Activated naive CD8-positive, alpha-beta T cell treated with anti-CD3 and anti-CD28 coated beads, Interleukin-2, amount 10 ng/mL, durations not matched to agents 7 days and 5 days (primary cell): ENCODE results near the gene CAPN14. TPM values are rescaled to one million over a fixed set of nuclear protein-coding genes. Genes with fewer than 3 reads are reported as not detected.
A peak's percentile ranks its signal among the peaks of the same experiment; 100 is the strongest.
"Not testable (repeated sequence)": the region's sequence is repeated elsewhere in the genome, so short reads cannot be mapped to it uniquely, and the experiment has no call there.

Experiments used
- ATAC-seq: fragments of 150-1000 bp; cut with Tn5 transposase; one replicate; pipeline ENCODE4 v1.10.0; 2021; ENCODE audit warnings: low read depth, moderate library complexity
- POLR2A ChIA-PET: fragments of 350-600 bp; sonication (Branson Sonifier 250); formaldehyde crosslinking; loops from one replicate; lab custom pipeline; 2021; ENCODE audit warnings: antibody characterized with exemption; lab: Charles Lee
- DNase-seq: peaks from one replicate; pipeline ENCODE4 v3.0.0; 2021
- H3K27ac Mint-ChIP-seq: one replicate; pipeline ENCODE4 v1.8.0; 2022; ENCODE audit warnings: mild to moderate bottlenecking, mixed read lengths
- H3K27me3 Mint-ChIP-seq: one replicate; pipeline ENCODE4 v1.8.0; 2022; ENCODE audit warnings: mild to moderate bottlenecking, moderate library complexity, mixed read lengths
- H3K36me3 Mint-ChIP-seq: one replicate; pipeline ENCODE4 v1.8.0; 2021; ENCODE audit warnings: mild to moderate bottlenecking, mixed read lengths
- H3K4me1 Mint-ChIP-seq: one replicate; pipeline ENCODE4 v1.8.0; 2021; ENCODE audit warnings: mixed read lengths
- H3K4me3 Mint-ChIP-seq: one replicate; pipeline ENCODE4 v1.8.0; 2022; ENCODE audit warnings: mild to moderate bottlenecking, moderate library complexity, mixed read lengths
- H3K9me3 Mint-ChIP-seq: one replicate; pipeline ENCODE4 v1.8.0; 2021; ENCODE audit warnings: mixed read lengths
- total RNA-seq, 2 experiments: library from RNA; stranded (reverse); gene quantifications; one replicate each; pipeline ENCODE4 v1.2.3, GENCODE V29; 2021

Gene CAPN14
- total RNA-seq, 2 experiments from 2014 or later, result 0.17 to 0.28 TPM

DNA sequence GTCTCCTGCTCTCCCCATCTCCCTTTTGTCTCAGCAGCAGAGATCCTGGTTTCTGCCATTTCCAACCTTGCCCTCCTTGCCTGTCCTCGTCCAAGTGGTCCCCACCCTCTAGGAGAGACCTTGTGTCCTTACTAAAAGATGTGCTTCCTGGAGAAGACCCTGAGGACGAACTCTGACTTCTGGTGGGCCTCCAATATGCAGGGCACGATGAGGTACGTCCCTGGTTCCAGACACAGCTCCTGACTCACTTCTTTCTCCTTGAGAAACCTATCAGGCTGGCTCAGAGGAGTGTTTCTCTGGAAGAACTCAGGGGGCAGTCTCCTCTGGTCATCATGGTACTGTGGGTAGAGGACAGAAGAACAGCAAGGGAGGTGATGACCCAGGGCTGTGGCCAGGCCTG is 28.2 kb downstream of the CAPN14 start:
- POLR2A ChIA-PET, result no interaction called here
- DNase-seq, result no peak
- no peaks in the 10 kb centered on the region for H3K4me1 Mint-ChIP-seq
- H3K4me3 Mint-ChIP-seq, result no peak overlapping the region
- no peak overlapping the region for H3K27ac Mint-ChIP-seq
- H3K27me3 Mint-ChIP-seq, result peaks cover 8% of the 10 kb centered on the region
- H3K9me3 Mint-ChIP-seq, result no peaks in the 10 kb centered on the region
- H3K36me3 Mint-ChIP-seq, result no peaks in the 10 kb centered on the region
- ATAC-seq, result no peak

DNA sequence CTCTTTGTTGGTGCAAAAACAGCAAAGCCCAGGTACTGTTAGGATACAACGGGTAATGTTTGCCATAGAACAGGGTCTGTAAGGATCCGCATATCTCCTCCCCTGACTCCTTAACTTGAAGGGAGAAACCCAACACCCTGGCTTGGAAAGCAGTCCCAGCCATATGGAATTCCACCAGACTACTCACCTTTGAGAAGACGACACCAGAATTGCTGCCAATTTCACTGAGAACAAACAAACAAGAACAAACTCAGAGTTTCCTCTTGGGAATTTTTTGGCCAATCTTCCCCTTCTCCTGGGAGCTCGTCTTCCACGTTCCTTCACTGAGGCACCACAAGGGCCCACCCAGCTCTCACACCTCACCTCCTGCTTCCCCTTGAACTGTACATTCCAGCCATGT is 29.2 kb downstream of the CAPN14 start:
- no peak for ATAC-seq
- Mint-ChIP-seq H3K9me3 (no peaks in the 10 kb centered on the region), H3K27ac (no peak overlapping the region), H3K27me3 (peaks cover 8% of the 10 kb centered on the region), H3K4me1 (no peaks in the 10 kb centered on the region), H3K4me3 (no peak overlapping the region), H3K36me3 (no peaks in the 10 kb centered on the region)
- POLR2A ChIA-PET, result no interaction called here
- no peak for DNase-seq

DNA sequence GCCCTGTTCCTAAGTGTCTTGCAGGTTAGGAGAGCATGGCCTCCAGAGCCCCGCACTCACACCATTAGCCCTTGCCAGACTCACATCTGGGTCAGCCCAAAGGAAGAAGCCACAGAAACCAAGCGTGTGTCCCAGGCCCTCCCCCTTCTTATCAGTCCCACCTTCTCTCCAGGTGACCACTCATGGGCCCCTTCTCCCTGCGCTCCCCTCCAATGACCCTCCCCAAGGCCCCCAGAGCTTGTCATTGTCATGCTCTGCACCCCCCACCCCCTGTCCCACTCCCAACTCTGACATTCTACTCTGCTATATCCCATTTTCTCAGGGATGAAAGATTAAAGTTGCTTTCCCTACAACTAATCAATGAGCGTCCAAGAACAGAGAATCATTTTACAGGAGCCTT is 30.1 kb downstream of the CAPN14 start:
- no peak for ATAC-seq
- Mint-ChIP-seq H3K4me3 (no peak overlapping the region), H3K36me3 (no peaks in the 10 kb centered on the region), H3K27ac (no peak overlapping the region), H3K4me1 (no peaks in the 10 kb centered on the region), H3K9me3 (no peaks in the 10 kb centered on the region), H3K27me3 (peaks cover 8% of the 10 kb centered on the region)
- no peak for DNase-seq
- POLR2A ChIA-PET, result interaction anchor here (0.6 kb wide), 1 partner anchor 948 kb away, joined by 3 read pairs; no protein-coding TSS in a partner anchor

DNA sequence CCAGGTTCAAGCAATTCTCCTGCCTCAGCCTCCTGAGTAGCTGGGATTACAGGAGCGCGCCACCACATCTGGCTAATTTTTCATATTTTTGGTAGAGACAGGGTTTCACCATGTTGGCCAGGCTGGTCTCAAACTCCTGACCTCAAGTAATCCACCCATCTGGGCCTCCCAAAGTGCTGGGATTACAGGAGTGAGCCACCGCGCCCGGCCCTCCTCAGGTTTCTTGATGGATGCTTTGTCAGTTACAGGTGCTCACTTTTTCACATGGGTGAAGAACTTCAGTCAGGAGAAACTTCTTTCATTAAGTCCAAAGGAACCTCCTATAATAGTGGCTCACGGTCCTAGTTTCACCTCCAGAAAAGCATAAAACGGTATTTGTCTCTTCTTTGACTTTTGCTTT is 33.3 kb downstream of the CAPN14 start:
- H3K9me3 Mint-ChIP-seq, result not testable (repeated sequence)

DNA sequence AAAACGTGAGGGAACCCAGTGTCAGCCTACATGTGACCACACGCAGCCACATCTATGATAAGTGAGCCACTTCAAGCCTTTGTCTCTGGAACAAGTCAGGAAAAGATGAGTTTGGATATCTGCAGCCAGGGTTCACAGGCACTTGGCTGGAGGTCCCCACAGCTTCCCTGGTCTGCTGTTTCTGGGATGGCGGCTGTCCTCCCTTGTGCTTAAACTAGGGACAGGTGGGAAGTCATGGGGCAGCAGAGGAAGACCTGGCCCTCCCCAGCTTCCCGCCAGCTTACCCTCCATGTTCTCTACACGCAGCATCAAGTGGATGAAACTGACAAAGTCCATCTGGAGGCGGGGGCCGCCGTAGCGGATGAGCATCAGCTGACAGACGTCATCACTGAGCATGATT is 40.6 kb downstream of the CAPN14 start:
- peaks cover 3% of the 10 kb centered on the region for H3K27me3 Mint-ChIP-seq

More for the DNA sequence above, 33.3 kb downstream of the CAPN14 start:
- H3K36me3 Mint-ChIP-seq, POLR2A ChIA-PET, H3K4me1 Mint-ChIP-seq, H3K4me3 Mint-ChIP-seq, DNase-seq, ATAC-seq, H3K27me3 Mint-ChIP-seq, H3K27ac Mint-ChIP-seq: not testable (repeated sequence)

DNA sequence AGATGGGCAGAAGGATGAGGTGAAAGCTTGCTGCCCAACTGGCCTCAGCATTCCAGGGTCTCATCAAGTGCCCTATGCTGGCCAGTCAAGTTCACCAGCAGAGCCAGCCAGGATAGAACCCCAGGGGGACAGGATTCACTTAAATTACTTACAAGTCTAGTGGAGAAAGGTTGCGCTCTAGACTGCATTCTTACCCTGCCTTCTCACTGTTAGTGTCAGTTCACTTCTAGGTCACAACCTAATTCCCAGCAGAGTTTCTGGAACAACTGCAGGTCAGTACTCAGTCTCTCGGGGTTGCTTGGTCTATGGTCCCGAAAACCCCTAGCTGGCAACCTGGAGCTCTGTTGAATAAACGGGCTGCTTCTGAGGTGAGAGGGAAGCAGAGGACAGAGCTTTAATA is 46.2 kb downstream of the CAPN14 start:
- Mint-ChIP-seq H3K4me1 (peaks cover 6% of the 10 kb centered on the region), H3K27me3 (peaks cover 7% of the 10 kb centered on the region), H3K36me3 (no peaks in the 10 kb centered on the region), H3K9me3 (no peaks in the 10 kb centered on the region), H3K27ac (no peak overlapping the region), H3K4me3 (no peak overlapping the region)
- POLR2A ChIA-PET, result no interaction called here
- DNase-seq, result no peak
- no peak for ATAC-seq

More for the DNA sequence above, 40.6 kb downstream of the CAPN14 start:
- DNase-seq (no peak), ATAC-seq (no peak)
- Mint-ChIP-seq H3K4me1 (no peaks in the 10 kb centered on the region), H3K4me3 (no peak overlapping the region), H3K27ac (no peak overlapping the region), H3K36me3 (no peaks in the 10 kb centered on the region), H3K9me3 (no peaks in the 10 kb centered on the region)
- POLR2A ChIA-PET, result no interaction called here

DNA sequence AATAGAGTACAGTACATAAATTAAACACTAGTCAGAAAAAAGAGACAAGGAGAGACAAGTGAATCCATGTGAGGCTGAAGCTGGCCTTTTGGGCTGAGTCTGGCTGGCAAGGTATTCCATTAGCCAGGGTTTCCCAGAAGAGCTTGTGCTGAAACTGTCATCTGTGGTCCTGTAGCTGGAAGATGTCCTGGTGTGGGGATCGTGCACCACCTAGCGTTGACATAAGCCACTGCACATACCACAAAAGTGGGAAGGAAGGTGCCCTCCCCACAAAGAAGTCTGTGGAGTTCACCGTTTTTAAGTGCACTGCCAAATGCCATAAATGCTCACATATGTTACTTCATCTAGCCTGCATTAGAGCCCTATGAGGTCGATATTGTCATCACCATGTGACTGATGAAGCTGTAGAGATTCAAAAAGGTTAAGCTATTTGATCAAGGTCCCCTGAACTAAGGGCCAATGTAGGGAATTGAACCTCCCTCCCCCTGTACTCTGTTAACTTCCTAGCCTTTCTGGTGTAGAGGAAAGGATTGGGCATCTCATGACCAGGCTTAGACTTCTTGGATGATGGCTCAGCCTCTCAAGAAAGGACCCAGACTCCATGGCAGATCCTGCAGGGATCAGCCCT is 47.1 kb downstream of the CAPN14 start:
- ATAC-seq, result peak; percentile 75
- Mint-ChIP-seq H3K4me3 (no peak overlapping the region), H3K4me1 (peaks cover 9% of the 10 kb centered on the region), H3K27me3 (peaks cover 7% of the 10 kb centered on the region), H3K27ac (no peak overlapping the region), H3K36me3 (no peaks in the 10 kb centered on the region), H3K9me3 (no peaks in the 10 kb centered on the region)
- POLR2A ChIA-PET, result no interaction called here
- peak; percentile 54 for DNase-seq

DNA sequence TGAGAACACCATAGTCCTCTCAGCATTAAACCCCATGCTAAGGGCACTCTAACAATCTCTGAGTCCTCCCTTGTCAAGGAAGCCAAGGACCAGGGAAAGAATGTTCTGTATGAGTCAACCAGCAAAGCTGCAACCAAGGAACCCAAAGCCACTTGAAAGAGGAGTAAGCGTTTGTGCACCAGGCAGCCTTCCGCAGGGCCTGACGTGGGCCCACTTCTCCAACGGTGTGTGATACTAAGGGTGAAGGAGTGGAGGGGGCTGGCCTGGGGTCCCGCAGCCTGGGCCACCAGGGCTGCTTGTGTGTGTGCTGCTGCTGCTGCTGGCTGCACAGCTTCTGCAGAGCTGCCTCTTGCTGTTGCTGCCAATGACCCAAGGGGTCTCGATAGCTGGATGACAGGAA is 49.0 kb downstream of the CAPN14 start:
- peaks cover 11% of the 10 kb centered on the region for H3K27me3 Mint-ChIP-seq
- peaks cover 14% of the 10 kb centered on the region for H3K4me1 Mint-ChIP-seq
- no peak overlapping the region for H3K4me3 Mint-ChIP-seq
- POLR2A ChIA-PET, result no interaction called here
- ATAC-seq (peak; percentile 64), DNase-seq (no peak)
- no peaks in the 10 kb centered on the region for H3K36me3 Mint-ChIP-seq
- H3K27ac Mint-ChIP-seq, result no peak overlapping the region
- H3K9me3 Mint-ChIP-seq, result no peaks in the 10 kb centered on the region

DNA sequence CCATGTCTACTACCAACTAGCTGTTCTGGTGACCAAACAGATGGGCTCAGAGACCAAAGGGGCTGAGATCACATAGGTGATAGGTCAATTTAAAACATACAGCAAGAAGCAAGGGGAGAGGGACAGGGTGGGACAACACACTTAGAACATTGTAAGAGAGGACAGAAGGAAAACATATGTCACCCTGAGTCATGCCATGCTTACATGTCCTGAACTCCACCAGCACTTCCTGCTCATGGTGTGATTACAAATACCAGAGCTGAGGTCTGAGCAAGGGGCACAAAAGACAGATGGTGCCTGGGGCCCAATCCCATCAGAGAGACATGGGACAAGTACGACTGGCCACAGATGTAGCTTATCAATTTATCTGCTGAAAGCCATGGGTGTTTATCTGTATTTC is 50.4 kb downstream of the CAPN14 start:
- no peak for ATAC-seq
- Mint-ChIP-seq H3K4me3 (no peak overlapping the region), H3K4me1 (peaks cover 14% of the 10 kb centered on the region), H3K9me3 (no peaks in the 10 kb centered on the region), H3K27ac (no peak overlapping the region), H3K36me3 (no peaks in the 10 kb centered on the region), H3K27me3 (peaks cover 15% of the 10 kb centered on the region)
- POLR2A ChIA-PET, result no interaction called here
- DNase-seq, result no peak

DNA sequence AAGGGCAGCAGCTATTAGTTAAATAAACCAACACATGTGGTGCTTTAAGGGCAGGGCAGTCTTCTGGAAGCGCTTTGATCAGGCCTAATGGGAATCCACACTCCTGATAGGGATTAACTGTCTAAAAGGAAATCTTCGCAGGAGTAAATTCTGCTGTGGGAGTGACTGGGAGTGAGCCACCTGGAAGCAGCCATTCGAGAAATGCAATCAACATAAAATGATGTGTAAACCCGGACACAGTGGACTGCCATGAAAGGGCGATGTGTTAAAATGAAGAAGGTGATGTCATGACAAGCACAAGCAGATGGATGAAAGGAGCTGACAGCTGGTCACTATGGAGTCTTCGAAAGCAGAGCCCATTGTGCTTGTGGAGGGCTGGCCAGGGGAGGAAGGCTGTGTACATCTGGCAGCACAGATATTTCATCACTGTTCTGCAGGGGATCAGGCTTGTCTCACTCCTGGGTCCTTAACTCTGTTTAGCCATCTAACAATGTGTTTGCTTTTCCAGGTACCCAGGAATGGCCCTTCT is 54.2 kb downstream of the CAPN14 start:
- Mint-ChIP-seq H3K27me3 (peaks cover 12% of the 10 kb centered on the region), H3K36me3 (no peaks in the 10 kb centered on the region), H3K4me3 (no peak overlapping the region), H3K9me3 (no peaks in the 10 kb centered on the region), H3K27ac (no peak overlapping the region), H3K4me1 (peaks cover 14% of the 10 kb centered on the region)
- ATAC-seq (no peak), DNase-seq (no peak)
- POLR2A ChIA-PET, result interaction anchor here (0.6 kb wide), 1 partner anchor 11 kb away, joined by 3 read pairs; no protein-coding TSS in a partner anchor

DNA sequence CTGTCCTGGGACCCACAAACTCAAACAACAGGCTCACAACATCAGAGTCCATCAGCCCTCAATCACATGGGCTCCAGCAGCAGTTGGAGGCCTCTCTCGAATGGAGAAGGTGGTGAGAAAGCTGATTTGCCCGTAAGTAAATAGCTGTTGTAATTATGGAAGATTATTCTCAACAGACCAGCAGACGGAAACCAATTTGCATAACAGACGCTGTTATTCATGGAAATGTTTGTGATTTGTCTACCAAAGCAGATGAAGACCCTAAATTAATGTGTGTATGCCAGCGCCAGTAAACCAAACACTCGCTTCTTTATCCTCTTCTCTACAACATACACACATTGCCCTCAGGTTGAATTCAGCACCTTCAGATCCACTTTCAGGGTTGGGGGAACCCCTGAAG is 55.7 kb downstream of the CAPN14 start:
- Mint-ChIP-seq H3K9me3 (no peaks in the 10 kb centered on the region), H3K36me3 (no peaks in the 10 kb centered on the region), H3K27me3 (peaks cover 12% of the 10 kb centered on the region), H3K27ac (no peak overlapping the region), H3K4me3 (no peak overlapping the region), H3K4me1 (peaks cover 8% of the 10 kb centered on the region)
- DNase-seq (no peak), ATAC-seq (no peak)
- POLR2A ChIA-PET, result no interaction called here

DNA sequence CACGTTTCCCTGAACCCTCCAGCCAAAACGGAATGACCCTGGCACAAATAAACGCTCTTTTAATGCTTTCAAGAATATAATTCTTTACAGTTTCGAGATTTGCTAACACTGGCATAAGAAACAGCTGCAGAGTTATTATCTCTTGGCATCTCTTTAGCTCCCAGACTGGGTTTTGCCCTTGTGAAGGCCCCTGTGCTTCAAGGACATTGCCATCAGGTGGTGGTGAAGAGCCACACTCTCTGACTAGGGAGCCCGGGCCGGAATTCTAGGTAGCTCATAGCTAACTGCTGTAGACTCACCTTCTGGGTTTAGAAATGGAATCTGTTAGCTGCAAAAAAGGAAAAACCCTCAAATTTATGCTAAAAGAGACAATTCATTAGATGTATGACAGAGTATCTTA is 65.8 kb downstream of the CAPN14 start:
- ATAC-seq (no peak), DNase-seq (no peak)
- POLR2A ChIA-PET, result interaction anchor here (0.7 kb wide), 1 partner anchor 11 kb away, joined by 3 read pairs; no protein-coding TSS in a partner anchor
- no peak overlapping the region for H3K4me3 Mint-ChIP-seq
- H3K36me3 Mint-ChIP-seq, result no peaks in the 10 kb centered on the region
- H3K27me3 Mint-ChIP-seq, result peaks cover 10% of the 10 kb centered on the region
- no peaks in the 10 kb centered on the region for H3K9me3 Mint-ChIP-seq
- H3K27ac Mint-ChIP-seq, result no peak overlapping the region
- H3K4me1 Mint-ChIP-seq, result no peaks in the 10 kb centered on the region

DNA sequence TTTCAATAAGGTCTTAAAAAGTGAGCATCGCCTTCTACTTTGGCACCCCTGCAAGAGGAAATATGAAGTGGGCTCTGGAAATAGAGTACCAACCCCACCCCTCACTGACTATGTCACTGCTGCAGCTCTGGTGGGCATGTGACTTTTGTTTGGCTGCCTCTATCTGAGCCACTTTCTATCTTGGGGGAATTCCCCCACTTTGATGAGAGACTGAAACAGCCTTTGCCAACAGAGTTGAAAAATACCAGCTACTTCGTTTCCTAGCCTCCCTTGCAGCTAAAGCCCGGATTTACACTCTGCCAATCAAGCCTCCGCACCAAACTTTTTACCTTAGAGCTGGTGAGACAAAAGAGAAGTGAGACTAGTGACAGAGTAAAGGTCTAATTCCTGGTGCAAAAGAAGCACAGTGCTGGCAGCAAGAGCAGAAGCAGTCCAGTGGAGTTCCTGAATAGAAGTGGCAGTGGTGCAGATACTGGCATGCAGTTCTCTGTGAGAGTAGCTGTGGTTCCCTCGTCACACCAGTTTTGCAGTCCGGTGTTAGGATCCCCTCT is 67.1 kb downstream of the CAPN14 start:
- ATAC-seq, result no peak
- DNase-seq, result no peak
- H3K27ac Mint-ChIP-seq, result no peak overlapping the region
- no peaks in the 10 kb centered on the region for H3K9me3 Mint-ChIP-seq
- no peaks in the 10 kb centered on the region for H3K4me1 Mint-ChIP-seq
- POLR2A ChIA-PET, result no interaction called here
- H3K4me3 Mint-ChIP-seq, result no peak overlapping the region
- peaks cover 17% of the 10 kb centered on the region for H3K27me3 Mint-ChIP-seq
- H3K36me3 Mint-ChIP-seq, result no peaks in the 10 kb centered on the region

DNA sequence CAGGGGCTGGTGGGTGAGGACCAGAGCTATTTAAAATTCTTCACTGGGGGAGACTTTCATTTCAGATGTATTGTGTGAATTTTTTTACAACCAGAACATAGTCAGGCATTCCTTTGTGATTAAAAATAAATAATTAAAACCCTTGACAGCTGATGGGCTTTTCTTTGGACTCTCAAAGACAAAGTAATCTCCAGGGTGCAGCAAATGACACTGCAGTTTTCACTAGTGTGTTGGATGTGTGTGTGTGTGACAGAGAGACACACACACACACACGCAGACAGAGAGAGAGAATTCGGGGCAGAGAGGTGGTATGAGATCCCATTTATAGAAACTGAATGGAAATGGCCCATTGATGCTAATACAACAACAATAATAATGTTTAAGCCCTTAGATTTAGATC is 68.8 kb downstream of the CAPN14 start:
- no peak for ATAC-seq
- DNase-seq, result no peak
- POLR2A ChIA-PET, result interaction anchor here (0.6 kb wide), 1 partner anchor 725 kb away, joined by 3 read pairs; no protein-coding TSS in a partner anchor
- Mint-ChIP-seq H3K27me3 (peaks cover 19% of the 10 kb centered on the region), H3K27ac (no peak overlapping the region), H3K4me3 (no peak overlapping the region), H3K36me3 (no peaks in the 10 kb centered on the region), H3K4me1 (no peaks in the 10 kb centered on the region), H3K9me3 (no peaks in the 10 kb centered on the region)
